IMR-90 (cell line): ENCODE results near the gene AGBL2. TPM values are rescaled to one million over a fixed set of nuclear protein-coding genes. Genes with fewer than 3 reads are reported as not detected.

Source experiments
- ATAC-seq: fragments of 200-7000 bp; cut with Tn5 transposase; 2 replicates; pipeline ENCODE4 v1.9.1; 2020; ENCODE audit warnings: low read depth, mild to moderate bottlenecking, moderate library complexity
- BruUV-seq: library from RNA; stranded (reverse); fragments of 400-500 nt; replicated peaks from 2 replicates; lab custom pipeline; 2021; lab: Mats Ljungman, UMichigan
- CTCF ChIA-PET: fragments of 300-600 bp; formaldehyde crosslinking; extraction: SDS; loops from one replicate; lab custom pipeline; 2021; ENCODE audit warnings: antibody characterized with exemption; lab: Yijun Ruan, JAX
- POLR2A ChIA-PET: fragments of 300-600 bp; sonication (Branson Sonifier 250); formaldehyde crosslinking; loops from one replicate; lab custom pipeline; 2022; ENCODE audit warnings: antibody characterized with exemption; ENCODE audit not compliant: unreplicated experiment; lab: Charles Lee
- DNase-seq: peaks from one replicate; pipeline ENCODE4 v3.0.0; 2013
- H2AFZ ChIP-seq: replicated peaks from 2 replicates; pipeline ENCODE3; 2013; ENCODE audit warnings: low read length, mild to moderate bottlenecking; ENCODE audit not compliant: poor library complexity
- H2AK5ac ChIP-seq: 2 replicates; pipeline ENCODE4 v1.6.1; 2013; ENCODE audit warnings: low read depth, low read length, inconsistent platforms
- H2AK9ac ChIP-seq: replicated peaks from 2 replicates; pipeline ENCODE3; 2013; ENCODE audit warnings: mild to moderate bottlenecking, low read depth, low read length, moderate library complexity; ENCODE audit not compliant: poor library complexity
- H2BK120ac ChIP-seq: 2 replicates; pipeline ENCODE4 v1.6.1; 2013; ENCODE audit warnings: low read depth, low read length, inconsistent platforms
- H2BK15ac ChIP-seq: 3 replicates; pipeline ENCODE4 v1.6.1; 2013; ENCODE audit warnings: low read depth, low read length, inconsistent platforms
- H2BK20ac ChIP-seq: 2 replicates; pipeline ENCODE4 v1.6.1; 2013; ENCODE audit warnings: low read depth, mild to moderate bottlenecking, inconsistent platforms, low read length, moderate library complexity
- H2BK5ac ChIP-seq: 2 replicates; pipeline ENCODE4 v1.6.1; 2013; ENCODE audit warnings: mild to moderate bottlenecking, low read depth, low read length, inconsistent platforms; ENCODE audit not compliant: poor library complexity, severe bottlenecking
- H3K14ac ChIP-seq: replicated peaks from 2 replicates; pipeline ENCODE4 v1.6.1; 2013; ENCODE audit warnings: low read depth, low read length, inconsistent platforms
- H3K18ac ChIP-seq: 2 replicates; pipeline ENCODE4 v1.6.1; 2013; ENCODE audit warnings: low read depth, low read length, control low read depth
- H3K23ac ChIP-seq: 2 replicates; pipeline ENCODE4 v1.6.1; 2013; ENCODE audit warnings: low read depth, low read length, inconsistent platforms
- H3K27ac ChIP-seq: 2 replicates; pipeline ENCODE4 v1.5.1; 2013; ENCODE audit warnings: mild to moderate bottlenecking, control low read depth, low read length; ENCODE audit not compliant: insufficient read depth
- H3K27me3 ChIP-seq: 2 replicates; pipeline ENCODE4 v1.6.1; 2013; ENCODE audit warnings: low read length; ENCODE audit not compliant: control insufficient read depth, insufficient read depth
- H3K36me3 ChIP-seq: 2 replicates; pipeline ENCODE4 v1.6.1; 2013; ENCODE audit warnings: low read length, mixed read lengths; ENCODE audit not compliant: control insufficient read depth, insufficient read depth
- H3K4ac ChIP-seq: 2 replicates; pipeline ENCODE4 v1.6.1; 2013; ENCODE audit warnings: low read depth, low read length, inconsistent platforms
- H3K4me1 ChIP-seq: 2 replicates; pipeline ENCODE4 v1.6.1; 2013; ENCODE audit warnings: low read length, mixed read lengths; ENCODE audit not compliant: control insufficient read depth, insufficient read depth
- H3K4me2 ChIP-seq: 2 replicates; pipeline ENCODE4 v1.6.1; 2013; ENCODE audit warnings: low read depth, mild to moderate bottlenecking, control low read depth, low read length, moderate library complexity
- H3K4me3 ChIP-seq: 2 replicates; pipeline ENCODE4 v1.5.1; 2013; ENCODE audit warnings: low read depth, mild to moderate bottlenecking, control low read depth, low read length, moderate library complexity; ENCODE audit not compliant: insufficient read depth
- H3K56ac ChIP-seq: 2 replicates; pipeline ENCODE4 v1.6.1; 2013; ENCODE audit warnings: low read length, inconsistent platforms; ENCODE audit not compliant: insufficient read depth; ENCODE audit errors: extremely low read depth
- H3K79me1 ChIP-seq, 2 experiments: 2 replicates each; pipeline ENCODE4 v1.6.1; 2013; ENCODE audit warnings: low read length in 2 of 2, inconsistent platforms in 1 of 2, low read depth in 1 of 2
- H3K9ac ChIP-seq: 2 replicates; pipeline ENCODE4 v1.6.1; 2013; ENCODE audit warnings: low read depth, low read length, control low read depth
- H3K9me1 ChIP-seq: 2 replicates; pipeline ENCODE4 v1.6.1; 2013; ENCODE audit warnings: low read length, inconsistent platforms; ENCODE audit not compliant: insufficient read depth
- H3K9me3 ChIP-seq: 2 replicates; pipeline ENCODE4 v1.6.1; 2013; ENCODE audit warnings: low read length; ENCODE audit not compliant: control insufficient read depth, insufficient read depth
- H4K20me1 ChIP-seq: 2 replicates; pipeline ENCODE4 v1.6.1; 2013; ENCODE audit warnings: low read length, inconsistent platforms; ENCODE audit not compliant: insufficient read depth
- H4K5ac ChIP-seq: 2 replicates; pipeline ENCODE4 v1.6.1; 2013; ENCODE audit warnings: mild to moderate bottlenecking, low read depth, low read length, control low read depth
- H4K8ac ChIP-seq, 2 experiments: 2 replicates each; pipeline ENCODE4 v1.6.1; 2013; ENCODE audit warnings: low read depth in 2 of 2, low read length in 2 of 2, control low read depth in 1 of 2, inconsistent platforms in 1 of 2
- H4K91ac ChIP-seq: 2 replicates; pipeline ENCODE4 v1.6.1; 2013; ENCODE audit warnings: low read depth, low read length, inconsistent platforms; ENCODE audit not compliant: insufficient read depth
- CHD1 ChIP-seq: IDR thresholded peaks from 2 replicates; pipeline ENCODE4 v1.6.1; 2012; ENCODE audit warnings: low read depth, low read length, improper control_type of control experiment
- MAZ ChIP-seq: IDR thresholded peaks from 2 replicates; pipeline ENCODE4 v1.6.1; 2012; ENCODE audit warnings: low read depth, mild to moderate bottlenecking, low read length, improper control_type of control experiment, moderate library complexity, borderline replicate concordance
- RAD21 ChIP-seq: IDR thresholded peaks from 2 replicates; pipeline ENCODE4 v1.6.1; 2012; ENCODE audit warnings: low read length, improper control_type of control experiment
- WGBS, 2 experiments: methylation state at CpG; one replicate each; pipeline versions ENCODE4 v1.1.5 to v1.1.7; 2013; ENCODE audit warnings: missing lambda C conversion rate in 2 of 2; ENCODE audit not compliant: insufficient read length in 1 of 2; ENCODE audit errors: extremely low coverage in 2 of 2; 5-methylcytosine and 5-hydroxymethylcytosine counted together
- dilution Hi-C: fragments of 300-500 bp; cut with HindIII; formaldehyde crosslinking; loops from one replicate; pipeline ENCODE4 v1.14.3; 2018; ENCODE audit warnings: low sequenced_read_pairs; ENCODE audit not compliant: unreplicated experiment
- in situ Hi-C: fragments of 300-500 bp; cut with MboI; formaldehyde crosslinking; loops from 3 replicates; pipeline ENCODE4 v1.14.3; 2019; ENCODE audit warnings: low sequenced_read_pairs, inconsistent platforms, mixed read lengths
- intact Hi-C: fragments of 100-400 bp; cut with micrococcal nuclease; formaldehyde crosslinking; loops from 2 replicates; pipeline ENCODE4 v1.10.0; 2022
- polyA plus RNA-seq, 3 experiments: library from polyadenylated mRNA; depleted of rRNA; stranded (reverse); fragments of >200 nt; gene quantifications; 2 replicates each; pipeline ENCODE4 v1.2.3, GENCODE V29; 2012; ENCODE audit warnings: low replicate concordance in 1 of 3
- total RNA-seq: library from RNA; depleted of rRNA; stranded (reverse); fragments of >200 nt; gene quantifications from 2 replicates; pipeline ENCODE4 v1.2.3, GENCODE V29; 2012

The AGBL2 gene
- total and polyA plus RNA-seq, 2 of the 4 experiments (the other 2 are of a cell fraction), result 0.36 to 1.2 TPM

DNA sequence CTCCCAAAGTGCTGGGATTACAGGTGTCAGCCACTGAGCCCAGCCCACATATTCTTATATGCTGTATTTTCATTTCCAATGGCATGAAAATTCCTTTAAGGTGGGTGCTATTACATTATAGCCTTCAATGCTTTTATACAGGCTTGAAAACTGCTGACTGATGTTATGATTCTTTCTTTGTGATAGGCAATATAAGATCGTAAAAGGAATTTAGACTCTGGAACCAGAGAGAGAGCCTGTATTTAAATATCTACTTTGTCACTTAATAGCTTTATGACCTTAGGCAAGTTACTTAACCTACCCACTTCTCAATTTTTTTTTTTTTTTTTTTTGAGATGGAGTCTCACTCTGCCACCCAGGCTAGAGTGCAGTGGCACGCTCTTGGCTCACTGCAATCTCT, 26.2 kb downstream of the AGBL2 start:
- Histone ChIP-seq H2BK120ac (no peak overlapping the region), H3K27ac (no peak overlapping the region), H3K36me3 (no peaks in the 10 kb centered on the region), H3K27me3 (no peaks in the 10 kb centered on the region), H2AK9ac (no peak overlapping the region), H2BK15ac (no peak overlapping the region), H3K4me3 (no peak overlapping the region), H3K9ac (no peak overlapping the region), H4K91ac (no peak overlapping the region), H2AFZ (no peak overlapping the region), H4K8ac (no peak overlapping the region), H3K9me1 (no peaks in the 10 kb centered on the region), H2AK5ac (no peak overlapping the region), H3K18ac (no peak overlapping the region), H3K4ac (no peak overlapping the region), H4K20me1 (no peaks in the 10 kb centered on the region), H3K4me1 (no peaks in the 10 kb centered on the region), H3K14ac (no peak overlapping the region), H3K9me3 (no peaks in the 10 kb centered on the region), H3K79me1 (no peaks in the 10 kb centered on the region), H4K5ac (no peak overlapping the region), H3K56ac (no peak overlapping the region), H2BK5ac (no peak overlapping the region), H2BK20ac (no peak overlapping the region), H3K4me2 (no peak overlapping the region), H3K23ac (no peak overlapping the region)
- BruUV-seq, result no TSS peak
- in situ Hi-C loops (no loop called here), intact Hi-C loops (no loop called here), dilution Hi-C loops (no loop called here)
- WGBS, 2 experiments, result 71% methylated on average over 1 of the region's 2 CpGs; no CpG with 5 or more reads in 1 of the 2 experiments
- ChIA-PET POLR2A (no interaction called here), CTCF (interaction anchor here (1.1 kb wide), 1 partner anchor 11 kb away, joined by 3 read pairs; no protein-coding TSS in a partner anchor)
- DNase-seq (no peak), ATAC-seq (no peak)
- TF ChIP-seq RAD21 (no peak), CHD1 (no peak), MAZ (no peak)
